Uterus (tissue), 4 donors: ENCODE measurements around the gene KIAA1191. TPM values are rescaled to one million over a fixed set of nuclear protein-coding genes. Genes with fewer than 3 reads are reported as not detected.

Experiments used
- DNase-seq, 2 donors: peaks; one replicate each; pipeline ENCODE4 v3.0.0-alpha.2; 2019 to 2020
- H3K27ac ChIP-seq, 2 donors: fragments of 200-600 bp; sonication (generic); 1 replicate in 1 of 2; 2 replicates in 1 of 2; pipeline ENCODE4 v1.5.1; 2016 to 2018
- H3K27me3 ChIP-seq, 2 donors: fragments of 200-600 bp; sonication (generic); one replicate each; pipeline ENCODE4 v1.5.1; 2018 to 2019; ENCODE audit warnings: control low read depth in 1 of 2
- H3K36me3 ChIP-seq, 2 donors: fragments of 200-600 bp; sonication (generic); one replicate each; pipeline ENCODE4 v1.5.1; 2019; ENCODE audit warnings: control low read depth in 1 of 2
- H3K4me1 ChIP-seq, 2 donors: fragments of 200-600 bp; sonication (generic); one replicate each; pipeline ENCODE4 v1.5.1; 2018 to 2019; ENCODE audit warnings: control low read depth in 1 of 2
- H3K4me3 ChIP-seq, 2 donors: fragments of 200-600 bp; sonication (generic); 1 replicate in 1 of 2; 2 replicates in 1 of 2; pipeline ENCODE4 v1.5.1; 2018 to 2019; ENCODE audit warnings: mild to moderate bottlenecking in 1 of 2
- H3K9me3 ChIP-seq, 2 donors: fragments of 200-600 bp; sonication (generic); one replicate each; pipeline ENCODE4 v1.5.1; 2019; ENCODE audit warnings: control low read depth in 1 of 2
- CTCF ChIP-seq, 4 experiments: fragments of 200-600 bp in 2 of 4; fragments of 450-650 bp in 2 of 4; sonication (generic) in 2 of 4; IDR thresholded peaks; one replicate each; pipeline ENCODE4 v1.5.1; 2016 to 2019; ENCODE audit warnings: antibody characterized with exemption in 4 of 4, mild to moderate bottlenecking in 2 of 4, moderate library complexity in 1 of 4
- POLR2A ChIP-seq, 2 donors: fragments of 450-650 bp; IDR thresholded peaks; one replicate each; pipeline ENCODE4 v1.6.1; 2016; ENCODE audit warnings: antibody characterized with exemption in 2 of 2, mild to moderate bottlenecking in 1 of 2, moderate library complexity in 1 of 2
- intact Hi-C: fragments of 100-400 bp; cut with DNase I; formaldehyde crosslinking; loops from one replicate; pipeline ENCODE4 v1.15.1; 2023; ENCODE audit warnings: low total_unique reads
- total RNA-seq, 4 donors: library from RNA; depleted of rRNA in 3 of 4; stranded (reverse); fragments of >200 nt in 3 of 4; gene quantifications; one replicate each; pipeline versions ENCODE4 v1.1.0 to v1.2.4, GENCODE V29; 2014 to 2023
- donor health status: DM: yes; HTN: yes; CAD: no.

KIAA1191 gene
- total RNA-seq, 4 donors from 2014 or later = 57.0 to 112 (median 67.5) TPM

- H3K27me3 ChIP-seq = no peaks in the 10 kb centered on the region
- H3K4me3 ChIP-seq = no peak overlapping the region
- no peaks in the 10 kb centered on the region for H3K4me1 ChIP-seq
- no peak overlapping the region for H3K27ac ChIP-seq
- intact Hi-C loops = no loop called here
- DNase-seq = no peak
- H3K36me3 ChIP-seq = no peaks in the 10 kb centered on the region
- H3K9me3 ChIP-seq = no peaks in the 10 kb centered on the region
- no peak for TF ChIP-seq POLR2A (IDR thresholded peaks at IDR 0.05)
- TF ChIP-seq CTCF (IDR thresholded peaks at IDR 0.05) = no peak
These were observed 46.1 kb upstream of the KIAA1191 start for GRCh38 chr5:176407456-176408251.

GRCh38 chr5:176406436-176407052 is 45.0 kb upstream of the KIAA1191 start:
- TF ChIP-seq POLR2A (IDR thresholded peaks at IDR 0.05) = no peak
- H3K36me3 ChIP-seq = no peaks in the 10 kb centered on the region
- no peaks in the 10 kb centered on the region for H3K4me1 ChIP-seq
- no peak overlapping the region for H3K4me3 ChIP-seq
- H3K9me3 ChIP-seq = no peaks in the 10 kb centered on the region
- no peak for DNase-seq
- intact Hi-C loops = no loop called here
- H3K27me3 ChIP-seq = no peaks in the 10 kb centered on the region
- no peak overlapping the region for H3K27ac ChIP-seq

DNA sequence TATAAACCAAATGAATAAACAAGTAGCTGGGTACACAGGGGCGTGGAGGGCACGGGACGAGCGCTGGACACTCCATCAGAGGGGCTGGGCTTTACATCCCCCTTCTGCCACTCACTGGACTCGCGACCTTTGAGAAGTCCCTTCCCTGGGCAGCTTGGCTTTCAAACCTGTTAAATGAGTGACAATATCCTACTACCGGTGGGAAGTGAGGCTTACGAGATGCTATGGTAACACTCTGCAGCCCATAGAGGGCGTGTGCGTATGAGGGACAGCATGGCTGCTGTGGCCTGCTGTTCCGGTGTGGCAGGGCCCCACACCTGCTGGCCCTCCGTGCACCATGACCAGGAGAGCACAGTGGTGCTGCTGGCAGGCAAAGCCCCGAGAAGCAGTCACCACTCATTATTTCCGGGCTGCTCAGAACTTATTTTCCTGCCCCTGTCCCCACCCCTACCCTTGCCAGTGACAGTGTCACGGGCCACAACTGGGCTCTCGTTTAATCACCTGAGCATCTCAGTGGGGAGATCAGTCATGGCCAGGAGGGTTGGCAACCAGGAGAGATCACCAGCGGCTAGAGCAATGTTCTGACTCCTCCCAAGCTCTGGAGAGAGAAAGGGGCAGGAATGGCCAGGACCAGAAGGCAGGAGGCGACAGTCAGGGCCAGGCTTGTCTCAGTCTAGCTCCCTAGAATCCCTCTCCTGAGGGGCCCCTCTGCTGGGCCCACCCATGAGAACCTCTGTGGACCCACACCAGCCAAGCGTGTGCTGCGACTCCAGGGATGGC is 44.3 kb upstream of the KIAA1191 start:
- H3K27me3 ChIP-seq = no peaks in the 10 kb centered on the region
- H3K4me3 ChIP-seq = no peak overlapping the region
- no peak for DNase-seq
- H3K9me3 ChIP-seq = no peaks in the 10 kb centered on the region
- H3K36me3 ChIP-seq = no peaks in the 10 kb centered on the region
- intact Hi-C loops = no loop called here
- no peak overlapping the region for H3K27ac ChIP-seq
- no peaks in the 10 kb centered on the region for H3K4me1 ChIP-seq
- TF ChIP-seq POLR2A (IDR thresholded peaks at IDR 0.05) (no peak), CTCF (IDR thresholded peaks at IDR 0.05) (no peak)

- TF ChIP-seq CTCF (IDR thresholded peaks at IDR 0.05) = no peak
- no peak for TF ChIP-seq POLR2A (IDR thresholded peaks at IDR 0.05)
- Histone ChIP-seq H3K4me3 (no peak overlapping the region), H3K27ac (no peak overlapping the region), H3K27me3 (no peaks in the 10 kb centered on the region), H3K9me3 (no peaks in the 10 kb centered on the region), H3K4me1 (no peaks in the 10 kb centered on the region), H3K36me3 (no peaks in the 10 kb centered on the region)
- no peak for DNase-seq
- intact Hi-C loops = no loop called here
These were observed 40.0 kb upstream of the KIAA1191 start for GRCh38 chr5:176401281-176402205.
